DOHH2 (cell line): Measurements from ENCODE around the gene SLC22A6.
A peak's percentile ranks its signal among the peaks of the same experiment; 100 is the strongest.

Experiments
- H3F3A ChIP-seq: fragments of 200-600 bp; sonication (generic), shearing (Covaris generic); 2 replicates; pipeline ENCODE4 v1.6.0; 2016; ENCODE audit warnings: antibody characterized with exemption, mild to moderate bottlenecking; ENCODE audit not compliant: control insufficient read depth, insufficient read depth
- H3K27ac ChIP-seq: fragments of 200-600 bp; sonication (generic); 2 replicates; pipeline ENCODE4 v1.5.1; 2014; ENCODE audit warnings: low read depth, mild to moderate bottlenecking, low read length, moderate library complexity
- H3K27me3 ChIP-seq: fragments of 200-600 bp; sonication (generic); 2 replicates; pipeline ENCODE4 v1.6.1; 2014; ENCODE audit warnings: mild to moderate bottlenecking, low read length, mixed read lengths; ENCODE audit not compliant: control insufficient read depth
- H3K36me3 ChIP-seq: fragments of 200-600 bp; sonication (generic); 2 replicates; pipeline ENCODE4 v1.6.1; 2014; ENCODE audit warnings: mild to moderate bottlenecking, low read length, moderate library complexity, mixed read lengths; ENCODE audit not compliant: control insufficient read depth
- H3K4me1 ChIP-seq: fragments of 200-600 bp; sonication (generic); 2 replicates; pipeline ENCODE4 v1.6.1; 2014; ENCODE audit warnings: mild to moderate bottlenecking, low read length, mixed read lengths; ENCODE audit not compliant: control insufficient read depth
- H3K4me2 ChIP-seq: fragments of 200-600 bp; sonication (generic); 2 replicates; pipeline ENCODE4 v1.6.0; 2014; ENCODE audit warnings: mild to moderate bottlenecking, low read length, moderate library complexity
- H3K4me3 ChIP-seq: fragments of 200-600 bp; sonication (generic); 2 replicates; pipeline ENCODE4 v1.5.1; 2014; ENCODE audit warnings: mild to moderate bottlenecking, low read length, mixed read lengths
- H3K79me2 ChIP-seq: fragments of 200-600 bp; sonication (generic); 2 replicates; pipeline ENCODE4 v1.6.1; 2014; ENCODE audit warnings: mild to moderate bottlenecking, low read length, mixed read lengths; ENCODE audit not compliant: control insufficient read depth
- H3K9me2 ChIP-seq: fragments of 200-600 bp; sonication (generic); replicated peaks from 2 replicates; pipeline ENCODE4 v1.6.1; 2014; ENCODE audit warnings: mild to moderate bottlenecking, low read length, mixed read lengths; ENCODE audit not compliant: control insufficient read depth
- H3K9me3 ChIP-seq: fragments of 200-600 bp; sonication (generic); 2 replicates; pipeline ENCODE4 v1.6.1; 2014; ENCODE audit warnings: antibody characterized with exemption, low read length, mixed read lengths; ENCODE audit not compliant: control insufficient read depth, insufficient read depth
- H4K20me1 ChIP-seq: fragments of 200-600 bp; sonication (generic); 2 replicates; pipeline ENCODE4 v1.6.0; 2014; ENCODE audit warnings: low read depth, mild to moderate bottlenecking, antibody characterized with exemption, low read length, moderate library complexity; ENCODE audit not compliant: control insufficient read depth, insufficient read depth
- EZH2phosphoT487 ChIP-seq: fragments of 200-600 bp; sonication (generic); IDR thresholded peaks from 2 replicates; pipeline ENCODE4 v1.6.1; 2017; ENCODE audit warnings: borderline replicate concordance, mild to moderate bottlenecking, antibody characterized with exemption, low read length, moderate library complexity, mixed read lengths
- TF ChIP-seq, protein P1 (sequence below): fragments of 200-600 bp; sonication (generic); IDR thresholded peaks from one replicate; pipeline ENCODE4 v1.5.1; 2014; ENCODE audit warnings: antibody characterized with exemption, mild to moderate bottlenecking, low read depth, low read length; ENCODE audit not compliant: poor library complexity, severe bottlenecking

Gene SLC22A6

DNA sequence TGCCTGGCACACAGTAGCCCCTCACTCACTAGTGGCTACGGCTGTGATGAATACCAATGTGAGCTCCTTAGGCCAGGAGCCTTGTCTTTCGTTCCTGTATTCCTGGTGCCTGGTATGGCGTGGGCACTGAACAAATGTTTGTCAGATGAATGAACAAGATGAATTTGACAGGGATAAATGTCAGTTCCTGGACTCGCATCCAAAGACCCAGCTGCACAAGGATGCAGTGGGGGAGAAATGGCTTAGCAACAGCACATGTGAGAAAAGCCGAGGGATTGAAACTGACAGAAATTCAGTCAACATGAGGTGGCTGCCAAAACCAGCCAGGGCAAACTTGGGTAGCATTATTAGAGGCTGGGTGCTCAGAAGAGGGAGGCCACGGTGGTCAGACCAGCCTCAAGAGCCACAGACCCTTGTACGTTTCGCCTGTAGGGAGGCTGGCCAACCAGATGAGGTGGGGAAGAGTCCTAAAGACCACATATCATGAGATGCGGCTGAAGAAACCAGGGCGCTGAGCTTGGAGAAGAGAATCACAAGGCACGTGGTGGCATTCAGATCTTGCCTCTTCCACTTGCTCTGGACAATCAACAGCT lies 38.6 kb upstream of the SLC22A6 start:
- Histone ChIP-seq H3K79me2 (no peaks in the 10 kb centered on the region), H3K27me3 (peaks cover 8% of the 10 kb centered on the region)
- TF ChIP-seq EZH2phosphoT487 = no peak
- TF ChIP-seq, protein P1, sequence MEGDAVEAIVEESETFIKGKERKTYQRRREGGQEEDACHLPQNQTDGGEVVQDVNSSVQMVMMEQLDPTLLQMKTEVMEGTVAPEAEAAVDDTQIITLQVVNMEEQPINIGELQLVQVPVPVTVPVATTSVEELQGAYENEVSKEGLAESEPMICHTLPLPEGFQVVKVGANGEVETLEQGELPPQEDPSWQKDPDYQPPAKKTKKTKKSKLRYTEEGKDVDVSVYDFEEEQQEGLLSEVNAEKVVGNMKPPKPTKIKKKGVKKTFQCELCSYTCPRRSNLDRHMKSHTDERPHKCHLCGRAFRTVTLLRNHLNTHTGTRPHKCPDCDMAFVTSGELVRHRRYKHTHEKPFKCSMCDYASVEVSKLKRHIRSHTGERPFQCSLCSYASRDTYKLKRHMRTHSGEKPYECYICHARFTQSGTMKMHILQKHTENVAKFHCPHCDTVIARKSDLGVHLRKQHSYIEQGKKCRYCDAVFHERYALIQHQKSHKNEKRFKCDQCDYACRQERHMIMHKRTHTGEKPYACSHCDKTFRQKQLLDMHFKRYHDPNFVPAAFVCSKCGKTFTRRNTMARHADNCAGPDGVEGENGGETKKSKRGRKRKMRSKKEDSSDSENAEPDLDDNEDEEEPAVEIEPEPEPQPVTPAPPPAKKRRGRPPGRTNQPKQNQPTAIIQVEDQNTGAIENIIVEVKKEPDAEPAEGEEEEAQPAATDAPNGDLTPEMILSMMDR = no peak

DNA sequence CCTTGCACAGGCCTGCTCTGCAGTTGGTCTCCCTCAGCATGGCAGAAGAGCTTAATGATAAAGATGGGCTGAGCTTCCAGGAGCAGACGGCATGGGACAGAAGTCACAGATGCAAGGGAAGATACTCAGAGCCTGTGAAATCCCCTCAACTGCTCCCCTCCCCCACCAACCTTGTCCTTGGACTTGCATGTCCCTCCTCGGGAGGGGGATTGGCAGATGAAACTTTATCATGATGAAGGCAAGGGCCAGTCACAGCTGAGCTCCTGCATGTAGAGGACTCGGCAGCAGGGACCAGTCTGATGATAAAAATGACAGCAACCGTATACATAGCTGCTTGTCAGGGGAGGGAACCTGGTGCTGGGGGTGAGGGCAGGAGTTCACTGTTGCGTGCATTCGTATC lies 37.7 kb upstream of the SLC22A6 start:
- Histone ChIP-seq H3K79me2 (no peaks in the 10 kb centered on the region), H4K20me1 (no peaks in the 10 kb centered on the region), H3K9me2 (no peaks in the 10 kb centered on the region), H3F3A (no peaks in the 10 kb centered on the region), H3K9me3 (no peaks in the 10 kb centered on the region), H3K4me3 (no peak overlapping the region), H3K4me1 (no peaks in the 10 kb centered on the region), H3K36me3 (no peaks in the 10 kb centered on the region), H3K27me3 (peaks cover 11% of the 10 kb centered on the region), H3K4me2 (no peak overlapping the region), H3K27ac (no peak overlapping the region)
- TF ChIP-seq, protein P1 = no peak
- no peak for TF ChIP-seq EZH2phosphoT487

More for the DNA sequence above, 38.6 kb upstream of the SLC22A6 start:
- Histone ChIP-seq H4K20me1 (no peaks in the 10 kb centered on the region), H3K4me1 (no peaks in the 10 kb centered on the region), H3K36me3 (no peaks in the 10 kb centered on the region), H3K4me3 (no peak overlapping the region), H3K9me2 (no peaks in the 10 kb centered on the region), H3K27ac (no peak overlapping the region), H3K9me3 (no peaks in the 10 kb centered on the region), H3F3A (no peaks in the 10 kb centered on the region), H3K4me2 (no peak overlapping the region)

DNA sequence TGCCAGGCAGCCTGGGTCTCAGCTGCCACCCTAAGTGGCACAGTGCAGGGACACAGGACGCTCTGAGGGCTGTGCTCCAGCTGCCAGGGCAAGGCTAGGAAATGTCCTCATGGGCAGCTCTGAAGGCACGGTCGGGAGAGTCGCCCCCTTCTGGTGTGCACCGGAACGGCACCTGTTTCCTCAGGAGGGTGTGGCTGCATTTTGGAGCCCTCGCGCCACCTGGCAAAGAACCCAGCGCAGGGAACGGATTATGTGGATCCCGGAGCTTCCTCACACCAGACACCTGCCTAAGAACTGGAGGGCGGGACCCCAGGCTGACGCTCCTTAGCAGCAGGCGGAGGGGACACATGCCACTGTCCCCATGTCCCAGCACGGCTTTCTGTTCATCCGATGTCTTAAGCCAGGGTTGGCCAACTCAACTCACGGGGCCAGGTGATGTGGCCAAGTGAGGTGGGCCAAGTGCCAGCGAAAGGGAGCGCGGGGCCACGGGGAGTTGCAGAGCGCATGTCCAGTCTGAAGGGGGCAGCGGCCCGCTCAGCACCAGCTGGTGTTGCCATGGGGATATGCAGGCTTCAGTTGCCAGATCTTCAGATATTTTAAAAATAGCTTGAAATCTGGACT lies 36.0 kb upstream of the SLC22A6 start:
- Histone ChIP-seq H3K9me2 (no peaks in the 10 kb centered on the region), H3K79me2 (no peaks in the 10 kb centered on the region), H3K4me2 (no peak overlapping the region), H3K4me1 (no peaks in the 10 kb centered on the region), H4K20me1 (no peaks in the 10 kb centered on the region), H3K27ac (no peak overlapping the region), H3K36me3 (no peaks in the 10 kb centered on the region), H3K4me3 (no peak overlapping the region), H3F3A (no peaks in the 10 kb centered on the region), H3K27me3 (peaks cover 9% of the 10 kb centered on the region), H3K9me3 (no peaks in the 10 kb centered on the region)
- TF ChIP-seq EZH2phosphoT487 = no peak
- TF ChIP-seq, protein P1 = peak; percentile 74
